Measurements from ENCODE around the gene CDKN3.

GRCh38 chr14:54440476-54440872 is 43.7 kb downstream of the CDKN3 start:
- TF ChIP-seq GABPA (IDR thresholded peaks at IDR 0.05; ENCODE audit: low read depth) (no peak), CTCF (IDR thresholded peaks at IDR 0.05; ENCODE audit: insufficient read depth, low read length) (no peak), POLR2AphosphoS5 (IDR thresholded peaks at IDR 0.05; ENCODE audit: low read depth) (no peak)

Measured in HL-60 (cell line).